HFF-Myc (cell line): ENCODE measurements around the gene SMAP1.
"Not testable (repeated sequence)": the region's sequence is repeated elsewhere in the genome, so short reads cannot be mapped to it uniquely, and the experiment has no call there.

Experiments used
- DNase-seq: peaks from one replicate; pipeline ENCODE4 v3.0.0-alpha.2; 2011; ENCODE audit warnings: low read depth; ENCODE audit errors: extremely low read depth
- H3K4me3 ChIP-seq: replicated peaks from 2 replicates; pipeline ENCODE4 v1.5.1; 2011; ENCODE audit warnings: low read depth, mild to moderate bottlenecking, control low read depth, low read length
- TF ChIP-seq, protein P1 (sequence below): IDR thresholded peaks from 2 replicates; pipeline ENCODE4 v1.5.1; 2012; ENCODE audit warnings: mild to moderate bottlenecking, low read depth, low read length, control low read depth; ENCODE audit errors: missing control alignments

The SMAP1 gene

DNA sequence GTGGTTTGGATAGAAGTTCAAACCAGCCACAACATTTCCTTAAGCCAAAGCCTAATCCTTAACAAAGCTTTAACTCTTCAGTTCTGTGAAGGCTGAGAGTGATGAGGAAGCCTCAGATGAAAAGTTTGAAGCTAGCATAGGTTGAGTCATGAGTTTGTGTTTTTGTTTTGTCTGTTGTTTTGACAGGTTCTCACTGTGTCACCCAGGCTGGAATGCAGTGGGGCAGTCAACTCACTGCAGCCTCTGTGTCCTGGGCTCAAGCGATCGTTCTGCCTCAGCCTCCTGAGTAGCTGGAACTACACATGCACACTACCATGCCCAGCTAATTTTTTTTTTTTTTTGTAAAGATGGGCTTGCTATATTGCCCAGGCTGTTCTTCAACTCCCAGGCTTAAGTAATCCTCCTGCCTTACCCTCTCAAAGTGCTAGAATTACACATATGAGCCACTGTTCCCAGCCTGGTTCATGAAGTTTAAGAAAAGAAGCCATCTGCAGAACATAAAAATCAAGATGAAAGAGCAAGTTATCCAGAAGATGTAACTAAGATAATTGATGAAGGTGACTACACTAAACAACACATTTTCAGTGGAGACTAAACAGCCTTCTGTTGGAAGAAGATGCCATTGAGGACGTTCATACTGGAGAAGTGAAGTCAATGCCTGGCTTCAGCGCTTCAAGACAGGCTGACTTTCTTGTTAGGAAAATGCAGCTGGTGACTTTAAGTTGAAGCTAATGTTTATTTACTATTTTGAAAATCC, 96.2 kb downstream of the SMAP1 start:
- peak; percentile 1 for DNase-seq
- H3K4me3 ChIP-seq, result no peak overlapping the region
- TF ChIP-seq, protein P1, sequence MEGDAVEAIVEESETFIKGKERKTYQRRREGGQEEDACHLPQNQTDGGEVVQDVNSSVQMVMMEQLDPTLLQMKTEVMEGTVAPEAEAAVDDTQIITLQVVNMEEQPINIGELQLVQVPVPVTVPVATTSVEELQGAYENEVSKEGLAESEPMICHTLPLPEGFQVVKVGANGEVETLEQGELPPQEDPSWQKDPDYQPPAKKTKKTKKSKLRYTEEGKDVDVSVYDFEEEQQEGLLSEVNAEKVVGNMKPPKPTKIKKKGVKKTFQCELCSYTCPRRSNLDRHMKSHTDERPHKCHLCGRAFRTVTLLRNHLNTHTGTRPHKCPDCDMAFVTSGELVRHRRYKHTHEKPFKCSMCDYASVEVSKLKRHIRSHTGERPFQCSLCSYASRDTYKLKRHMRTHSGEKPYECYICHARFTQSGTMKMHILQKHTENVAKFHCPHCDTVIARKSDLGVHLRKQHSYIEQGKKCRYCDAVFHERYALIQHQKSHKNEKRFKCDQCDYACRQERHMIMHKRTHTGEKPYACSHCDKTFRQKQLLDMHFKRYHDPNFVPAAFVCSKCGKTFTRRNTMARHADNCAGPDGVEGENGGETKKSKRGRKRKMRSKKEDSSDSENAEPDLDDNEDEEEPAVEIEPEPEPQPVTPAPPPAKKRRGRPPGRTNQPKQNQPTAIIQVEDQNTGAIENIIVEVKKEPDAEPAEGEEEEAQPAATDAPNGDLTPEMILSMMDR, result no peak

DNA sequence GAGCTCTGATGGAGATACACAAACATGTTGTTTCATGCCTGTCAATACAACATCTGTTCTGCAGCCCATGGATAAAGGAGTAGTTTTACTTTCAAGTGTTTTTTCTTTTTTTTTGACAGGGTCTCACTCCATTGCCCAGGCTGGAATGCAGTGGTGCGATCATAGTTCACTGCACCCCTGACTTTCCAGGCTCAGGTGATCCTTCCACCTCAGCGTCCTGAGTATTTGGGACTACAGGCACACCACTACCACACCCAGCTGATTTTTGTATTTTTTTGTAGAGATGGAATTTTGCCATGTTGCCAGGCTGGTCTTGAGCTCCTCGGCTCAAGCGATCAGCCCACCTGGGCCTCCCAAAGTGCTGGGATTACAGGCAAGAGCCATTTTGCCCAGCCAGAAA, 97.0 kb downstream of the SMAP1 start:
- no peak overlapping the region for H3K4me3 ChIP-seq
- DNase-seq, result no peak
- TF ChIP-seq, protein P1, result no peak

DNA sequence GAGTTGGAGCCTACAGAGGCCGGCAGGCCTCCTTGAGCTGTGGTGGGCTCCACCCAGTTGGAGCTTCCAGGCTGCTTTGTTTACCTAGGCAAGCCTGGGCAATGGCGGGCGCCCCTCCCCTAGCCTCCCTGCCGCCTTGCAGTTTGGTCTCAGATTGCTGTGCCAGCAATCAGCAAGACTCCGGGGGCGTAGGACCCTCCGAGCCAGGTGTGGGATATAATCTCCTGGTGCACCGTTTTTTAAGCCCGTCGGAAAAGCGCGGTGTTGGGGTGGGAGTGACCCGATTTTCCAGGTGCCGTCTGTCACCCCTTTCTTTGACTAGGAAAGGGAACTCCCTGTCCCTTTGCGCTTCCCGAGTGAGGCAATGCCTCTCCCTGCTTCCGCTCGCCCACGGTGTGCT, 103.7 kb downstream of the SMAP1 start:
- DNase-seq, H3K4me3 ChIP-seq: not testable (repeated sequence)

DNA sequence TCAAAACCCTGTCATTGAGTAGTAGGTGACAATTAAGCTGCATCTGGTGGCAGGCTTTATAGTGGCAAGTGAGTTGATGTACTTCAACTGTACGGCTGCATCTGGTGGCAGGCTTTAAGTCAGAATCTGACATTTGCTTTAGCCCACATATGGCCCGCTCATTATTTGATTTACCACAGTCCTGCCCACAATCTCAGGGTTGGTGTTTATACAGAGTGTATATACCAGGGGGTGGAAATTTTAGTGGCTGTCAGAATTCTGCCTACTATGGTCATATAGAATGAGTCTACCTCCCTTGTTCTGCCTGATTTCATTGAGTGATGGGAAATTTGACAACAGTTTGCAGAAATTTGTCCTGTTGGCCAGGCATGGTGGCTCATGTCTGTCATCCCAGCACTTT, 112.3 kb downstream of the SMAP1 start:
- no peak overlapping the region for H3K4me3 ChIP-seq
- TF ChIP-seq, protein P1, result no peak
- no peak for DNase-seq

DNA sequence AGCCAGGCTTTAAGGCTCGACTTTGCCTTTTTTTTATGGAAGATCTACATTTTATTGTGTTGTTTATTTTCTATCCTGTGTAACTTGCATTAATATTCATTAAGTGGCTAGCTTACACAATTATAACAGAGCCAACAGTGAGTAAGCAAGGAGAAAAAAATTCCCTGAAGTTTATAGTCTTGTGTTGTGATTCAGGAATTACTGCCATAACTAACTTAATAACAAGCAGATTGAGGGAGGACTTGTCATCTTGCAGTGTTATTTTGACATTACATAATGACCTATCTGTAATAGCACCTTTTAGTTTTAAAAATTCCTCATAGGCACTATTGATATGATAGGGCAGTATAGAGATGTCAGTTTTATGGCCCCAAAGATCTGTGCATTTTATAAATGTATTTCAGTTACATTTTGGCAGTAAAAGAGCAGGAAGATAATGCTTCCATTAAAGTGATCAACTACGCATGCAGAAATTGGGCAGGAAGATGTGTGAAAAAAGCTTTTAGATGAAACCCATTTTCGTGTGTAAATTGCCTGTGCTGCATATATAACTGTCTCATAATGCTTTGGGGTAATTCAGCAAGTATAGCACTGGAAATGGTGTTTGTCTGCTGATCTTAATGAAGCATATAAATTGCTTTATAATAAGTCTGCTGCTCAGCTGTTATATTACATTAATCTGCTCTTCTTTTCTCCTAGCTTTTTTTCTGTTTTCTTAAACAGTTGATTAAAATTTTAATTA, 123.0 kb downstream of the SMAP1 start:
- H3K4me3 ChIP-seq, result no peak overlapping the region
- DNase-seq, result no peak
- TF ChIP-seq, protein P1, result no peak

DNA sequence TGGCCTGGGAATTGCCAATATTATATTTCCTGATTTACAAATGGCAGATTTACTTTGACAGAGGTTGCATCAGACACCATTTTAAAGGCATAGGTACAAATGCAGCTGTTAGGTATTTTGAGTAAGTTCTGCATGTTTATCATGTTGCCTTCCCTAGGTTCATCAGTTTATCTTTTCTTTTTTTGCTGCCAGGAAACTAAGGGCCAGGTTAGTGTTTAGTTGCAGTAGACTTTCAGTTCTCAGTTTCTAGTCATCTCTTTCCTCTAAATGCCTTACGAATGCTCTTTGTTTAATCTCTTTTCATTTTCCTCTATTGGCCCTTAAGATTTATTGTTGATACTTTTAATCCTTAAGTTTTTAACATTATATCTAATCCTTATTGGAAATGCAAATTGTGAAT, 129.9 kb downstream of the SMAP1 start:
- TF ChIP-seq, protein P1, result no peak
- no peak overlapping the region for H3K4me3 ChIP-seq
- DNase-seq, result no peak

DNA sequence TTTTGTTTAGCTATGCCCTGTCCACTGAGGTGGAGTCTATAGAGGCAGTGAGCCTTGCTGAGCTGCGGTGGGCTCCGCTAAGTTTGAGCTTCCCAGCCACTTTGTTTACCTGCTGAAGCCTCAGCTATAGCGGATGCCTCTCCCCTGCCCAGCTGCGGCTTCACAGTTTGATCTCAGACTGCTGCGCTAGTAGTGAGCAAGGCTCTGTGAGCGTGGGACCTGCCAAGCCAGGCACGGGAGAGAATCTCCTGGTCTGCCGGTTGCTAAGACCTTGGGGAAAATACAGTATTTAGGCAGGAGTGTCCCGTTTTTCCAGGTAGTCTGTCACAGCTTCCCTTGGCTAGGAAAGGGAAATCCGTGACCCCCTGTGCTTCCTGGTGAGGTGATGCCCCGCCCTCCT, 138.4 kb downstream of the SMAP1 start:
- no peak overlapping the region for H3K4me3 ChIP-seq
- DNase-seq, result no peak
- TF ChIP-seq, protein P1, result no peak
